Endothelial cell of umbilical vein (primary cell): Measurements from ENCODE around the gene RBM47. TPM values are rescaled to one million over a fixed set of nuclear protein-coding genes. Genes with fewer than 3 reads are reported as not detected.

Experiments used
- BruUV-seq: library from RNA; stranded (reverse); fragments of 400-500 nt; replicated peaks from 2 replicates; lab custom pipeline; 2021; lab: Mats Ljungman, UMichigan
- CTCF ChIA-PET: fragments of 300-600, 350-600 bp; sonication (Branson Sonifier 250); formaldehyde crosslinking; loops from one replicate; lab custom pipeline; 2021; ENCODE audit warnings: antibody characterized with exemption, inconsistent platforms; lab: Charles Lee
- POLR2A ChIA-PET: fragments of 300-600, 350-600 bp; sonication (Branson Sonifier 250); formaldehyde crosslinking; loops from one replicate; lab custom pipeline; 2021; ENCODE audit warnings: antibody characterized with exemption, inconsistent platforms; lab: Charles Lee
- DNase-seq: peaks from one replicate; pipeline ENCODE4 v3.0.0-alpha.2; 2011; ENCODE audit warnings: low read depth, low spot score
- FAIRE-seq: peaks from 2 replicates; lab custom pipeline; 2011; peaks lifted over from hg19 to GRCh38; lab: Jason Lieb, UNC
- H2AFZ ChIP-seq: 2 replicates; pipeline ENCODE4 v1.6.0; 2012; ENCODE audit warnings: low read depth, low read length, control low read depth, inconsistent platforms
- H3K27ac ChIP-seq: 2 replicates; pipeline ENCODE4 v1.5.1; 2011; ENCODE audit warnings: low read depth, mild to moderate bottlenecking, control low read depth, low read length, moderate library complexity; ENCODE audit not compliant: insufficient read depth
- H3K27me3 ChIP-seq, 2 experiments: 2 replicates each; pipeline versions ENCODE4 v1.6.0 to v1.6.1; 2011; ENCODE audit warnings: low read length in 2 of 2, mixed read lengths in 1 of 2; ENCODE audit not compliant: control insufficient read depth in 2 of 2, insufficient read depth in 2 of 2
- H3K36me3 ChIP-seq, 2 experiments: 2 replicates in 1 of 2; 3 replicates in 1 of 2; pipeline ENCODE4 v1.5.1; 2011; ENCODE audit warnings: low read length in 2 of 2, mild to moderate bottlenecking in 1 of 2, moderate library complexity in 1 of 2; ENCODE audit not compliant: control insufficient read depth in 2 of 2, insufficient read depth in 2 of 2; ENCODE audit errors: extremely low read depth in 1 of 2
- H3K4me1 ChIP-seq: 3 replicates; pipeline ENCODE4 v1.5.1; 2011; ENCODE audit warnings: mild to moderate bottlenecking, low read length; ENCODE audit not compliant: control insufficient read depth, insufficient read depth; ENCODE audit errors: extremely low read depth
- H3K4me2 ChIP-seq: 2 replicates; pipeline ENCODE4 v1.6.1; 2011; ENCODE audit warnings: low read length, control low read depth, mixed read lengths; ENCODE audit not compliant: insufficient read depth
- H3K4me3 ChIP-seq, 3 experiments: fragments of 200-600 bp in 1 of 3; sonication (generic), shearing (Covaris generic) in 1 of 3; replicated peaks in 1 of 3; 2 replicates each; pipeline ENCODE4 v1.5.1; 2011 to 2016; ENCODE audit warnings: control low read depth in 3 of 3, low read length in 3 of 3, mild to moderate bottlenecking in 2 of 3, inconsistent platforms in 1 of 3, low read depth in 1 of 3, moderate library complexity in 1 of 3; ENCODE audit not compliant: insufficient read depth in 1 of 3
- H3K79me2 ChIP-seq: 2 replicates; pipeline ENCODE4 v1.6.0; 2012; ENCODE audit warnings: low read length, inconsistent platforms; ENCODE audit not compliant: control insufficient read depth, insufficient read depth
- H3K9ac ChIP-seq: replicated peaks from 2 replicates; pipeline ENCODE3; 2011; ENCODE audit warnings: low read length, control low read depth; ENCODE audit not compliant: insufficient read depth; ENCODE audit errors: extremely low read depth
- H3K9me1 ChIP-seq: replicated peaks from 3 replicates; pipeline ENCODE4 v1.6.0; 2011; ENCODE audit warnings: mild to moderate bottlenecking, low read length; ENCODE audit not compliant: control insufficient read depth, insufficient read depth; ENCODE audit errors: extremely low read depth
- H3K9me3 ChIP-seq: replicated peaks from 2 replicates; pipeline ENCODE4 v1.5.1; 2012; ENCODE audit warnings: low read length, inconsistent platforms; ENCODE audit not compliant: control insufficient read depth, insufficient read depth
- H4K20me1 ChIP-seq: replicated peaks from 2 replicates; pipeline ENCODE3; 2011; ENCODE audit warnings: mild to moderate bottlenecking, low read length; ENCODE audit not compliant: control insufficient read depth, insufficient read depth; ENCODE audit errors: extremely low read depth
- FOS ChIP-seq: IDR thresholded peaks from 2 replicates; pipeline ENCODE4 v1.6.1; 2011; ENCODE audit warnings: mild to moderate bottlenecking, low read length, moderate library complexity, borderline replicate concordance; ENCODE audit not compliant: insufficient read depth
- GATA2 ChIP-seq: IDR thresholded peaks from 2 replicates; pipeline ENCODE4 v1.7.0; 2011; ENCODE audit warnings: low read depth, mild to moderate bottlenecking, moderate library complexity, mixed read lengths, low read length; ENCODE audit not compliant: insufficient read length, insufficient read depth
- JUN ChIP-seq: IDR thresholded peaks from 2 replicates; pipeline ENCODE4 v1.6.1; 2011; ENCODE audit warnings: borderline replicate concordance, low read depth; ENCODE audit not compliant: insufficient read length, insufficient read depth
- MYC ChIP-seq: IDR thresholded peaks from one replicate; pipeline ENCODE4 v1.6.1; 2011; ENCODE audit warnings: mild to moderate bottlenecking, low read depth, low read length
- POLR2AphosphoS5 ChIP-seq: IDR thresholded peaks from 2 replicates; pipeline ENCODE4 v1.6.1; 2012; ENCODE audit warnings: low read depth, mild to moderate bottlenecking, control low read depth, low read length, moderate library complexity; ENCODE audit not compliant: insufficient read depth
- dilution Hi-C: fragments of 300-500 bp; cut with MboI; formaldehyde crosslinking; loops from one replicate; pipeline ENCODE4 v1.15.0; 2019; ENCODE audit warnings: low sequenced_read_pairs; ENCODE audit not compliant: extremely low pct_ligation_motif_present
- intact Hi-C: fragments of 100-400 bp; cut with micrococcal nuclease; formaldehyde crosslinking; loops from one replicate; pipeline ENCODE4 v1.10.0; 2022
- polyA plus RNA-seq, 4 experiments: library from polyadenylated mRNA; depleted of rRNA in 3 of 4; stranded (reverse) in 3 of 4; unstranded in 1 of 4; fragments of >200 nt; gene quantifications; 2 replicates each; pipeline versions ENCODE4 v1.2.1 to v1.2.3, GENCODE V29; 2011 to 2012; ENCODE audit warnings: missing spikeins in 1 of 4
- total RNA-seq: library from RNA; stranded (reverse); gene quantifications from 2 replicates; pipeline ENCODE4 v1.2.3, GENCODE V29; 2021

Gene RBM47
- total and polyA plus RNA-seq, 2 donors (not counting 3 experiments of a cell fraction or from before 2014, with no cell fraction given): not detected

- no peak overlapping the region for H3K27ac ChIP-seq
- H3K9ac ChIP-seq: no peak overlapping the region
- no peak overlapping the region for H3K4me3 ChIP-seq
- H3K79me2 ChIP-seq: no peaks in the 10 kb centered on the region
- dilution Hi-C loops: no loop called here
- no TSS peak for BruUV-seq
- intact Hi-C loops: no loop called here
- FAIRE-seq (no peak), DNase-seq (no peak)
- no peak overlapping the region for H2AFZ ChIP-seq
- H3K4me2 ChIP-seq: no peak overlapping the region
- CTCF ChIA-PET: no interaction called here
- no peaks in the 10 kb centered on the region for H3K9me1 ChIP-seq
- H3K27me3 ChIP-seq: peaks cover 11 to 12% of the 10 kb centered on the region in 2 experiments
- no peaks in the 10 kb centered on the region for H4K20me1 ChIP-seq
- no peaks in the 10 kb centered on the region for H3K36me3 ChIP-seq
- no peaks in the 10 kb centered on the region for H3K9me3 ChIP-seq
- H3K4me1 ChIP-seq: no peaks in the 10 kb centered on the region
- POLR2A ChIA-PET: no interaction called here
- TF ChIP-seq FOS: no peak
- TF ChIP-seq JUN: no peak
Observed at GRCh38 chr4:40621592-40622512, 7.8 kb downstream of the RBM47 start.

GRCh38 chr4:40621229-40621591 is 8.5 kb downstream of the RBM47 start:
- H3K4me1 ChIP-seq: no peaks in the 10 kb centered on the region
- H3K4me3 ChIP-seq: no peak overlapping the region
- no peaks in the 10 kb centered on the region for H4K20me1 ChIP-seq
- H3K36me3 ChIP-seq: no peaks in the 10 kb centered on the region
- H3K9me1 ChIP-seq: no peaks in the 10 kb centered on the region
- TF ChIP-seq MYC: no peak
- TF ChIP-seq POLR2AphosphoS5: no peak
- TF ChIP-seq GATA2: no peak
- TF ChIP-seq JUN: no peak
- no peaks in the 10 kb centered on the region for H3K79me2 ChIP-seq
- ChIA-PET CTCF (no interaction called here), POLR2A (no interaction called here)
- H3K27ac ChIP-seq: no peak overlapping the region
- BruUV-seq: no TSS peak
- peaks cover 6% of the 10 kb centered on the region in 2 experiments for H3K27me3 ChIP-seq
- DNase-seq: no peak
- H3K9ac ChIP-seq: no peak overlapping the region
- no peak overlapping the region for H3K4me2 ChIP-seq
- dilution Hi-C loops (no loop called here), intact Hi-C loops (no loop called here)
- no peak for FAIRE-seq
- H2AFZ ChIP-seq: no peak overlapping the region
- H3K9me3 ChIP-seq: no peaks in the 10 kb centered on the region
